Mesodermal cell (in vitro differentiated cells): ENCODE data around the gene CPS1. TPM values are rescaled to one million over a fixed set of nuclear protein-coding genes. Genes with fewer than 3 reads are reported as not detected.

ENCODE experiments used
- H3K27ac ChIP-seq: 2 replicates; pipeline ENCODE4 v1.7.0; 2013; ENCODE audit warnings: mild to moderate bottlenecking, low read depth, low read length, moderate library complexity; ENCODE audit not compliant: severe bottlenecking
- H3K36me3 ChIP-seq: 2 replicates; pipeline ENCODE4 v1.7.1; 2013; ENCODE audit warnings: mild to moderate bottlenecking, low read length, moderate library complexity; ENCODE audit not compliant: control insufficient read depth, insufficient read depth
- H3K4me1 ChIP-seq: one replicate; pipeline ENCODE4 v1.7.1; 2013; ENCODE audit warnings: mild to moderate bottlenecking, low read length; ENCODE audit not compliant: insufficient read depth, control insufficient read depth, poor library complexity, severe bottlenecking
- H3K4me3 ChIP-seq: 2 replicates; pipeline ENCODE4 v1.7.0; 2013; ENCODE audit warnings: low read length, control low read depth, mild to moderate bottlenecking; ENCODE audit not compliant: insufficient read depth, poor library complexity, severe bottlenecking; ENCODE audit errors: extremely low read depth
- H3K9me3 ChIP-seq: 2 replicates; pipeline ENCODE4 v1.7.1; 2013; ENCODE audit warnings: mild to moderate bottlenecking, low read length, moderate library complexity; ENCODE audit not compliant: control insufficient read depth
- WGBS, 2 experiments: methylation state at CpG; one replicate each; pipeline ENCODE4 v1.1.5; 2013; ENCODE audit warnings: missing lambda C conversion rate in 2 of 2; ENCODE audit not compliant: insufficient coverage in 2 of 2; 5-methylcytosine and 5-hydroxymethylcytosine counted together
- polyA plus RNA-seq, 2 experiments: library from polyadenylated mRNA; stranded (reverse); fragments of 50-300 nt; gene quantifications; one replicate each; pipeline ENCODE4 v1.2.3, GENCODE V29; 2013

CPS1 gene
- polyA plus RNA-seq (2013, experiment 1 of 2): 33.0 TPM
- 32.0 TPM for polyA plus RNA-seq (2013, experiment 2 of 2)

DNA sequence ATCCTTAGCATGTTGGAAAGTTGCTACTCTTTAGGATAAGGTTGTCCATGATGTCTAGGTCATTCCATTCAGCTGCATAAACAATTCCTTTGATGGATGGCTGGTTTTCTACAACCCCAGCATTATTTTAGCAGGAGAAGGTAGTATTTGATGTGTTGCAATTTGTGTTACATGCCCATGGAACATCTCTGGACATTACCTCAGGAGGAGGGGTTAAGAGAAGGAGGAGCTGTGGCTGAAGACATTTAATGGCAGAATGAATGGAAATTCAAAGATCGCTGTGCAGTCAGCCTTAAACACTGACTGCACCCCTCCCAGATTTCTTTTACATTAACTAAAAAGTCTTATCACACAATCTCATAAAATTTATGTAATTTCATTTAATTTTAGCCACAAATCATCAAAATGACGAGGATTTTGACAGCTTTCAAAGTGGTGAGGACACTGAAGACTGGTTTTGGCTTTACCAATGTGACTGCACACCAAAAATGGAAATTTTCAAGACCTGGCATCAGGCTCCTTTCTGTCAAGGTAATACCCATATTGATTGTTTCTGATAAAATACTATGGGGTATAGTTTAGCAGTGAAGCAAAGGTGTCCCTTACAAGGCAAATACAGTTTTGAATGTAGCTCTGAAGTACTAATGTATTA lies at the start of gene CPS1:
Gene CPS1 (plus strand): TSS at position 271 of the 652 bp plus-strand sequence. CDS start 135 bp downstream, at position 406.
- Histone ChIP-seq H3K36me3 (no peaks in the 10 kb centered on the region), H3K4me1 (peaks cover 11% of the 10 kb centered on the region), H3K9me3 (no peaks in the 10 kb centered on the region), H3K4me3 (no peak within 1 kb of the TSS), H3K27ac (no peak within 1 kb of the TSS)
- 100% methylated on average over 1 to 2 of the region's 2 CpGs for WGBS, 2 experiments

DNA sequence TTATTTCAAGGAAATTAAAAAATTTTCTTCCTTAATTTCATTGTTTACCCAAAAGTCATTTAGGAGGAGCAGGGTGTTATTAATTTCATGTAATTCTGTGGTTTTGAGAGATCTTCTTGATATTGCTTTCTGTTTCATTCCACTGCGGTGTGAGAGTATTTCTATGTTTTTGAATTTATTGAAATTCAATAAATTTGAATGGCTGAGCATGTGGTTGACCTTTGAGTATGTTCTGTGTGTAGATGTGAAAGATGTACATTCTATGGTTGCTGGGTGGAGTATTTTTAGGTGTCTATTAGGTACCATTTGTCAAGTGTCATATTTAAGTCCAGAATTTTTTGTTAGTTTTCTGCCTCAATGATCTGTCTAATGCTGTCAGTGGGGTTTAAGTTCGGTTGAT lies 40.5 kb upstream of the CPS1 start:
- Histone ChIP-seq H3K36me3 (no peaks in the 10 kb centered on the region), H3K27ac (no peak overlapping the region)
- 30% methylated on average over 2 of the region's 2 CpGs; no CpG with 5 or more reads in 1 of the 2 experiments for WGBS, 2 experiments

DNA sequence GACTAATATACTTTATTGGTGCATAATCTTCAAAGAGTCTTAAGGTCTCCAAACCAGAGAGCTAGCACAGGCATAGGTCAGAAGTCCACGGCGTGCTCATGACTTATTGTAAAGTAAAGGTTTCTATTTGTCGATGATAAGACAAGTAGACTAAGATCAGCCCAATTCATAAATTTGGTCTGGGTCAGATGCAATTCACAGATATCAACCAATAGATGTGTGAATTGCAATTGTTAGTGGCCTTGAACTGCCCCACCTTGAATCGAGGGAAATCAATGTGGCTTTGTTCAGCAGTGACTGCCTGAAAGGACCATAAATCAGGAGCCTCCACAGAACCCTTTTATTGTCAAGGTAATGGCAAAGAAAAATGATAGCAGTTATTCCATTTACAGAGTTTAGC lies 39.1 kb upstream of the CPS1 start:
- Histone ChIP-seq H3K9me3 (peaks cover 5% of the 10 kb centered on the region), H3K4me3 (no peak overlapping the region), H3K27ac (no peak overlapping the region), H3K4me1 (no peaks in the 10 kb centered on the region), H3K36me3 (no peaks in the 10 kb centered on the region)
- WGBS, 2 experiments: 92% methylated on average over 3 of the region's 4 CpGs; no CpG with 5 or more reads in 1 of the 2 experiments

More for the DNA sequence above, 40.5 kb upstream of the CPS1 start:
- H3K4me1 ChIP-seq: no peaks in the 10 kb centered on the region
- H3K9me3 ChIP-seq: peaks cover 5% of the 10 kb centered on the region
- no peak overlapping the region for H3K4me3 ChIP-seq

DNA sequence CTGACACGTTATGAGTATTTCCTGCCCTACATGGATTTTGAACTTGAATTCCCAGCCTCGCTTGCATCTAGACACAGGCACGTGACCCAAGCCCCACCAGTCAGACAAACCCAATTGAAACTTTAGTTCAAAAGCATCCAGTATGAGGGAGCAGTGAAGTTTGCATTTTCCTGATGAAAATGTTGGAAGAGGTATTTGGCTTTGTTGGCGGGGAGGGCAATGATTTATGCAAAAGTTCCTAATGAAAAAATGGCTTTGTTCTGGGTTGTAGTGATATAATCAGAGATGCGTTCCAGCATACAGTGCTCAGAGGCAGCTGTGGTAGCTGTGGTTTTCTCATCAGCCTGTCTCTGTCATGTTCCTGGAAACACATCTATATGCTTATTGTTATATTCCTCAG lies 36.8 kb upstream of the CPS1 start:
- no peak overlapping the region for H3K4me3 ChIP-seq
- H3K4me1 ChIP-seq: no peaks in the 10 kb centered on the region
- no peak overlapping the region for H3K27ac ChIP-seq
- H3K9me3 ChIP-seq: no peaks in the 10 kb centered on the region
- 87 to 100% methylated on average over 3 to 4 of the region's 5 CpGs for WGBS, 2 experiments
- no peaks in the 10 kb centered on the region for H3K36me3 ChIP-seq

DNA sequence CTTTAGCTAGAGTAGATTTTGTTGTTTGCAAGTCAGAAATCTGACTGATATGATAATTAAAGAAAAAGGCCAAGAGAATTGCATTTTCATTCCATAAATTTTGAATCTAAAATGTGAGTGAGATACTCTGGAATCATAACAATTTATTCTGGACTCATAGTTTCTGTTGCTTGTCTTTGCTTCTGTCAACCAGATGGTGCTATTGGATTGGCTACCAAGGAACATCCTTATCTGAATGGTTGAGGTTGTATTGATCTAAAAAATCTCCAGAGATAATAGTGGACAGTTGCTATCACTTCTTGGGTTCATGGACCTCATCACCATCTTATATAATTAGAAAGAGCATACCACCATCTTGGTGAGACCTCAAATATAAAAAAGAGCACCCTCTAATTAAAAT lies 34.0 kb upstream of the CPS1 start:
- Histone ChIP-seq H3K4me3 (no peak overlapping the region), H3K36me3 (no peaks in the 10 kb centered on the region), H3K27ac (no peak overlapping the region), H3K4me1 (no peaks in the 10 kb centered on the region), H3K9me3 (no peaks in the 10 kb centered on the region)

DNA sequence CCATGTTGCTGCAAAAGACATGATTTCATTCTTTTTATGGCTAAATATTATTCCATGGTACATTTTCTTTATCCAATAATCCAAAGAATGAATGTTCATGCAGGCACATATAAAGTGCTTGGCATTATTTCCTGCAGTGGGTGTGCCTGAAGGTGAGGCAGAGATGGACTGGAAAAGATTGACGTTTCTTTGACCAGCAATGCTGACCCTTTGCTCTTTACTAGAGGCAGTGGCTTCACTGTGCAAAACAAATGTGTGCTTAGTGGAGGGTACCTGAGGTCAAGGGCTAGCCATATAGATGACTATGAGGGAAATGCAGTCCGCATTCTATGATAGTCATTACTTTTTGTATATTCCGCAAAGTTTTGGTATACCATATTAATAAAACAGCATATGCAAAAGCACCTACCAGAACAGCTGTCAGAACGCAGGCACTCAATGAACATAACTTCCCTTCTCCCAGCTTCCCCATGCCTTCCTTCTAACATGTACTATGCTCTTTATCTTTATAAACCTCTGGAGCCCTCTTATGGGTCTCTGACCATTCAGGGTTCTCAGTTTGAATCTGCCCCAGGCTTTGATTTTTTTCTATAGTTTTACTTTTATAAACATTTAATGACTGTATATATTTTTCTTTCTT lies 32.6 kb upstream of the CPS1 start:
- no peak overlapping the region for H3K4me3 ChIP-seq
- no peaks in the 10 kb centered on the region for H3K9me3 ChIP-seq
- 82 to 95% methylated on average over 2 to 3 of the region's 4 CpGs for WGBS, 2 experiments
- H3K27ac ChIP-seq: no peak overlapping the region
- H3K36me3 ChIP-seq: no peaks in the 10 kb centered on the region
- no peaks in the 10 kb centered on the region for H3K4me1 ChIP-seq

DNA sequence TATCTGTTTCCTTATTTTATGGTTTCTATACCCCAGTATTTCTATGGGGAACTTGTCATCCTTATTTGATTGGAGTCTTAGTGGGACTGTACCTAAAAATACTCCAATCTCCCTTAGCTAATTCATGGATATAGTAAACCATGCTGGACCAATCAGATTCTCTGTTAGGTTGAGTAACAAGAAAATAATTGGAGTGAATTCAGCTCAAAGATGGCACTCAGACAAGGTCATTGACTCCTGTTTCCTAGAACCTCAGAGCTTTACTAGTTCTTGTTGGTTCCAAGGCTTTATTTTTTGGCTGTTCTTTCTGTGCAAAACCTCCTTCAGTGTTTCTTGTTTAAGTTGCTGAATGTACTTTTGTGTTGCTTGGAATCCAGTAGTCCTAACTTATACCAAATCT lies 31.9 kb upstream of the CPS1 start:
- no peaks in the 10 kb centered on the region for H3K36me3 ChIP-seq
- H3K9me3 ChIP-seq: no peaks in the 10 kb centered on the region
- H3K4me3 ChIP-seq: no peak overlapping the region
- no peaks in the 10 kb centered on the region for H3K4me1 ChIP-seq
- no peak overlapping the region for H3K27ac ChIP-seq

DNA sequence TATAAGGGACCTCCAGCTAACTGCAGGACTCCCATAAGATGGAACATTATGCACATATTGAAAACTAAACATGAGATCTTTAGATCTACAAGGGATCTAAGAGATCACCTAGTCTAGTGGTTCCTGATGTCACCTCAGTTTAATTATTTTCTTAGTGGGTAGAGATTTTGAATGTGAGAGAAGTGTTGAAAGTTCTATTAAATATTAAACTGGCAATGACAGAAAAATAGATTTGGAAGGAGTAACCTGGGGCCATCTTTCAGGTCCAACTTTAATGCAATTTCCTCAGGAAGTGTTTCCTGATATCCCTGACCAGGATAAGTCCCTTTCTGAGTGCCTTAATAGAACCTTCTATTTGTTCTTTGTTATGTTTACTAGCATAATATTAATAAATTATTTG lies 29.1 kb upstream of the CPS1 start:
- no peaks in the 10 kb centered on the region for H3K4me1 ChIP-seq
- H3K27ac ChIP-seq: no peak overlapping the region
- no peak overlapping the region for H3K4me3 ChIP-seq
- H3K9me3 ChIP-seq: no peaks in the 10 kb centered on the region
- H3K36me3 ChIP-seq: no peaks in the 10 kb centered on the region

DNA sequence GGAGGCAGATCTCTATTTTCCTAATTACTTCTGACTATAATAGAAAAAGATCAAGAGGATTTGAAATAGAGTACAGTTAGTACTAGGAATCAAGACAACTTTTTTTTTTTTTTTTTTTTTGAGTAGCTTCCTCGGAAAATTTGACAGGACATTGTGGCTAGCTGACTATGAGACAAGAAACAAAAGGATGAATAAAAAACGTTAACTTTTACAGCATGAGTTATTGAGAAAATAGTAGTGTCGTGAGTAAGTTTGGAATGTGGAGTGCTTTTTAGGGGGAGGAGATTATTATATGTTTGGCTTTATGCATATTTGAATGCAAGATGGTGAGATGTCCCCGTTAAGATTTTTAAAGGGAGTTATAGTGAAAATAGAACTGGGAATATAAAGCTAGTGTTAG lies 27.7 kb upstream of the CPS1 start:
- Histone ChIP-seq H3K9me3 (no peaks in the 10 kb centered on the region), H3K4me3 (no peak overlapping the region), H3K4me1 (no peaks in the 10 kb centered on the region), H3K36me3 (no peaks in the 10 kb centered on the region), H3K27ac (no peak overlapping the region)
- WGBS, 2 experiments: 92 to 95% methylated on average over 3 to 4 of the region's 4 CpGs

DNA sequence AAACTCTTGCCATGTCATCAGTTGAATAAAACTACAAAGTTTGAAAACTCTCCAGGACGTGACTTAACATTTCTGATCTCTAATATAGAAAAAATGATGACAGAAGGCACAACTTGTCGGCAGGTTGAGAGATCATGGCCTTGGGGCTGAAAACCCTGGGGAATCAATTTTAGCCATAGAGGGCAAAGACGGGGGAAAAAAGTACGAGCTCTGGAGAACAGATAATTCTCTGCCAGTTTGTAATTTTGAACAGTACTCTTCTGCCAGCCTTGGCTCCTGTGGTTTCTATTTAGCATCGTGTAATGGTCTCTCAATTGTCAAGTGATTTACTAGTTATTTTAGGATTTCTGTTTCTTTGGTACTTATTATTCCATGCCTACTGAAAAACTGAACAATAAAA lies 25.3 kb upstream of the CPS1 start:
- H3K4me3 ChIP-seq: no peak overlapping the region
- no peaks in the 10 kb centered on the region for H3K4me1 ChIP-seq
- H3K27ac ChIP-seq: no peak overlapping the region
- 93 to 96% methylated on average over 3 of the region's 5 CpGs for WGBS, 2 experiments
- no peaks in the 10 kb centered on the region for H3K9me3 ChIP-seq
- H3K36me3 ChIP-seq: no peaks in the 10 kb centered on the region

DNA sequence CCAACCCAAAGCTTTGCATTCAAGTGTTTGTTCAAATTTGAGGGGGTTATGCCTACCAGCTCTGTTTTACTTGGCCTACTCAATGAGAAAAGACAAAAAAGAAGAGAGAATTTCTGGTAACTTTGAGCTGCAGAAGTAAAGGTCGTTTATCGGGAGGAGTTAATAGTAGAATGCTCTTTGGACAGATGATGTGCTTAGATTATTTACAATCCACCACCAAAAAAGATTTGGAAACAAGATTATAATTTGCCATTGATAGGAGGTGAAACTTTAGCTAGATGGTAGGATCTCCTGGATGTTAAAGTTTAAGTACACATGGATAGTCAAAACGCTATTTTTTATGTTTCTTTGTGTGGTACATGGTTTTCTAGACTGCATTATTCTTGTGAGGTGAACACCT lies 24.9 kb upstream of the CPS1 start:
- H3K9me3 ChIP-seq: no peaks in the 10 kb centered on the region
- H3K36me3 ChIP-seq: no peaks in the 10 kb centered on the region
- H3K4me1 ChIP-seq: no peaks in the 10 kb centered on the region
- no peak overlapping the region for H3K27ac ChIP-seq
- 100% methylated on average over 1 of the region's 3 CpGs; no CpG with 5 or more reads in 1 of the 2 experiments for WGBS, 2 experiments
- no peak overlapping the region for H3K4me3 ChIP-seq
